Esophagus squamous epithelium (tissue), 4 donors: Measurements from ENCODE around the gene SMPD3.

Experiments used
- POLR2A ChIP-seq, 4 donors: fragments of 450-650 bp; IDR thresholded peaks; one replicate each; pipeline ENCODE4 v1.6.1; 2017; ENCODE audit warnings: antibody characterized with exemption in 4 of 4, mild to moderate bottlenecking in 4 of 4, moderate library complexity in 3 of 4
- TF ChIP-seq, protein P1 (sequence below), 6 experiments: fragments of 450-650 bp in 4 of 6; fragments of 200-600 bp in 2 of 6; sonication (generic) in 2 of 6; IDR thresholded peaks; one replicate each; pipeline ENCODE4 v1.5.1; 2016 to 2019; ENCODE audit warnings: antibody characterized with exemption in 6 of 6, mild to moderate bottlenecking in 4 of 6, moderate library complexity in 4 of 6

DNA sequence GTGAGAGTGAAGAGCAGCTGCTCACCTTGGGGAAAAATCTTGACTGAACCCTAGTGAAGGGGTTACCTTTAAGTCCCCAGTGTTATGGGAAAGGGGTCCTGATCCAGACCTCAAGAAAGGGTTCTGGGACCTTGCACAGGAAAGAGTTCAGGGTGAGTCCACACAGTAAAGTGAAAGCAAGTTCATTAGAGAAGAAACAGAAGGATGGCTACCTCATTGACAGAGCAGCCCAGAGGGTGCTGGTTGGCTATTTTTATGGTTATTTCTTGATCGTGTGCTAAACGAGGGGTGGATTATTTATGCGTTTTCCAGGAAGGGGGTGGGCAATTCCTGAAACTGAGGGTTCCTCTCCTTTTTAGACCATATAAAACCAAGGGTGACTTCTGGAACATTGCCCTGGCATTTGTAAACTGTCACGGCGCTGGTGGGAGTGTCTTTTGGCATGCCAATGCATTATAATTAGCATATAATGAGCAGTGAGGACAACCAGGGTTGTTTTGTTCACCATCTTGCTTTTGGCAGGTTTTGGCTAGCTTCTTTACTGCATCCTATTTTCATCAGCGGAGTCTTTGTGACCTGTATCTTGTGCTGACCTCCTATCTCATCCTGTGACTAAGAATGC, 58.4 kb downstream of the SMPD3 start:
- TF ChIP-seq, protein P1, sequence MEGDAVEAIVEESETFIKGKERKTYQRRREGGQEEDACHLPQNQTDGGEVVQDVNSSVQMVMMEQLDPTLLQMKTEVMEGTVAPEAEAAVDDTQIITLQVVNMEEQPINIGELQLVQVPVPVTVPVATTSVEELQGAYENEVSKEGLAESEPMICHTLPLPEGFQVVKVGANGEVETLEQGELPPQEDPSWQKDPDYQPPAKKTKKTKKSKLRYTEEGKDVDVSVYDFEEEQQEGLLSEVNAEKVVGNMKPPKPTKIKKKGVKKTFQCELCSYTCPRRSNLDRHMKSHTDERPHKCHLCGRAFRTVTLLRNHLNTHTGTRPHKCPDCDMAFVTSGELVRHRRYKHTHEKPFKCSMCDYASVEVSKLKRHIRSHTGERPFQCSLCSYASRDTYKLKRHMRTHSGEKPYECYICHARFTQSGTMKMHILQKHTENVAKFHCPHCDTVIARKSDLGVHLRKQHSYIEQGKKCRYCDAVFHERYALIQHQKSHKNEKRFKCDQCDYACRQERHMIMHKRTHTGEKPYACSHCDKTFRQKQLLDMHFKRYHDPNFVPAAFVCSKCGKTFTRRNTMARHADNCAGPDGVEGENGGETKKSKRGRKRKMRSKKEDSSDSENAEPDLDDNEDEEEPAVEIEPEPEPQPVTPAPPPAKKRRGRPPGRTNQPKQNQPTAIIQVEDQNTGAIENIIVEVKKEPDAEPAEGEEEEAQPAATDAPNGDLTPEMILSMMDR (IDR thresholded peaks at IDR 0.05), result no peak
- no peak for TF ChIP-seq POLR2A (IDR thresholded peaks at IDR 0.05)
